Trophoblast cell (in vitro differentiated cells and primary cell): ENCODE measurements around the gene NCOA5.
A peak's percentile ranks its signal among the peaks of the same experiment; 100 is the strongest.

Experiments used
- DNase-seq, 2 donors: peaks; one replicate each; pipeline ENCODE4 v3.0.0-alpha.2; 2016
- H2AFZ ChIP-seq: 2 replicates; pipeline ENCODE4 v1.6.1; 2013; ENCODE audit warnings: low read length, moderate library complexity, mild to moderate bottlenecking; ENCODE audit not compliant: insufficient read depth, poor library complexity
- H2AK5ac ChIP-seq: 2 replicates; pipeline ENCODE4 v1.6.1; 2013; ENCODE audit warnings: mild to moderate bottlenecking, low read length
- H2BK120ac ChIP-seq: 2 replicates; pipeline ENCODE4 v1.6.1; 2013; ENCODE audit warnings: low read length, mild to moderate bottlenecking, moderate library complexity; ENCODE audit not compliant: insufficient read depth, poor library complexity
- H2BK12ac ChIP-seq: 2 replicates; pipeline ENCODE4 v1.6.1; 2013; ENCODE audit warnings: mild to moderate bottlenecking, low read length, moderate library complexity
- H2BK5ac ChIP-seq: 2 replicates; pipeline ENCODE4 v1.6.1; 2013; ENCODE audit warnings: low read length, low read depth, moderate library complexity, mild to moderate bottlenecking; ENCODE audit not compliant: poor library complexity
- H3K14ac ChIP-seq: 2 replicates; pipeline ENCODE4 v1.6.1; 2013; ENCODE audit warnings: mild to moderate bottlenecking, low read length
- H3K18ac ChIP-seq: 2 replicates; pipeline ENCODE4 v1.6.1; 2013; ENCODE audit warnings: mild to moderate bottlenecking, low read length
- H3K23ac ChIP-seq: 2 replicates; pipeline ENCODE4 v1.6.1; 2013; ENCODE audit warnings: low read length
- H3K27ac ChIP-seq: 2 replicates; pipeline ENCODE4 v1.5.1; 2013; ENCODE audit warnings: low read depth, mild to moderate bottlenecking, inconsistent platforms, low read length, moderate library complexity
- H3K27me3 ChIP-seq: 2 replicates; pipeline ENCODE4 v1.6.1; 2013; ENCODE audit warnings: inconsistent platforms, mild to moderate bottlenecking, low read length, moderate library complexity; ENCODE audit not compliant: insufficient read depth
- H3K36me3 ChIP-seq, 2 experiments: 1 replicate in 1 of 2; 2 replicates in 1 of 2; pipeline ENCODE4 v1.6.1; 2013; ENCODE audit warnings: low read length in 2 of 2, mild to moderate bottlenecking in 2 of 2, moderate library complexity in 1 of 2; ENCODE audit not compliant: insufficient read depth in 2 of 2, control insufficient read depth in 1 of 2
- H3K4ac ChIP-seq: 2 replicates; pipeline ENCODE4 v1.6.1; 2013; ENCODE audit warnings: low read depth, mild to moderate bottlenecking, low read length, moderate library complexity
- H3K4me1 ChIP-seq, 2 experiments: 1 replicate in 1 of 2; 2 replicates in 1 of 2; pipeline ENCODE4 v1.6.1; 2013; ENCODE audit warnings: low read length in 2 of 2, mild to moderate bottlenecking in 2 of 2, moderate library complexity in 1 of 2; ENCODE audit not compliant: insufficient read depth in 2 of 2, control insufficient read depth in 1 of 2
- H3K4me2 ChIP-seq: 2 replicates; pipeline ENCODE4 v1.6.1; 2013; ENCODE audit warnings: inconsistent platforms, mild to moderate bottlenecking, low read length, moderate library complexity
- H3K4me3 ChIP-seq: 2 replicates; pipeline ENCODE4 v1.5.1; 2013; ENCODE audit warnings: mild to moderate bottlenecking, low read depth, low read length, inconsistent platforms
- H3K79me1 ChIP-seq: one replicate; pipeline ENCODE4 v1.6.1; 2013; ENCODE audit warnings: low read length
- H3K79me2 ChIP-seq: 2 replicates; pipeline ENCODE4 v1.6.1; 2013; ENCODE audit warnings: low read length, mild to moderate bottlenecking; ENCODE audit not compliant: control insufficient read depth, insufficient read depth, poor library complexity
- H3K9ac ChIP-seq: 2 replicates; pipeline ENCODE4 v1.6.1; 2013; ENCODE audit warnings: mild to moderate bottlenecking, low read length
- H3K9me3 ChIP-seq: 2 replicates; pipeline ENCODE4 v1.6.1; 2013; ENCODE audit warnings: low read depth, mild to moderate bottlenecking, control low read depth, inconsistent platforms, low read length; ENCODE audit not compliant: insufficient read depth
- H4K12ac ChIP-seq: 2 replicates; pipeline ENCODE4 v1.6.1; 2013; ENCODE audit warnings: low read depth, mild to moderate bottlenecking, low read length, moderate library complexity
- H4K8ac ChIP-seq: 2 replicates; pipeline ENCODE4 v1.6.1; 2013; ENCODE audit warnings: low read depth, mild to moderate bottlenecking, low read length, moderate library complexity
- H4K91ac ChIP-seq: one replicate; pipeline ENCODE4 v1.6.1; 2013; ENCODE audit warnings: low read depth, mild to moderate bottlenecking, low read length, moderate library complexity
- WGBS: extraction: QIAGEN DNeasy Blood & Tissue Kit; methylation state at CpG from one replicate; pipeline ENCODE4 v1.1.7; 2013; ENCODE audit warnings: missing lambda C conversion rate; ENCODE audit not compliant: insufficient read length, insufficient coverage; ENCODE audit errors: extremely low coverage; 5-methylcytosine and 5-hydroxymethylcytosine counted together

The NCOA5 gene

GRCh38 chr20:46130534-46130933 lies 40.8 kb upstream of the NCOA5 start:
- no CpG with 5 or more reads among the region's 4 CpGs for WGBS
- Histone ChIP-seq H2BK12ac (no peak overlapping the region), H3K79me1 (no peaks in the 10 kb centered on the region), H4K8ac (no peak overlapping the region), H2BK120ac (no peak overlapping the region), H3K27me3 (no peaks in the 10 kb centered on the region), H3K4me3 (no peak overlapping the region), H4K12ac (no peak overlapping the region), H2AK5ac (no peak overlapping the region), H3K23ac (no peak overlapping the region), H3K9me3 (no peaks in the 10 kb centered on the region), H2BK5ac (no peak overlapping the region), H3K27ac (no peak overlapping the region), H3K36me3 (no peaks in the 10 kb centered on the region), H2AFZ (no peak overlapping the region), H3K4me1 (no peaks in the 10 kb centered on the region), H3K4me2 (no peak overlapping the region), H3K79me2 (no peaks in the 10 kb centered on the region), H3K9ac (no peak overlapping the region), H3K18ac (no peak overlapping the region), H3K4ac (no peak overlapping the region), H4K91ac (no peak overlapping the region), H3K14ac (no peak overlapping the region)
- DNase-seq: no peak

DNA sequence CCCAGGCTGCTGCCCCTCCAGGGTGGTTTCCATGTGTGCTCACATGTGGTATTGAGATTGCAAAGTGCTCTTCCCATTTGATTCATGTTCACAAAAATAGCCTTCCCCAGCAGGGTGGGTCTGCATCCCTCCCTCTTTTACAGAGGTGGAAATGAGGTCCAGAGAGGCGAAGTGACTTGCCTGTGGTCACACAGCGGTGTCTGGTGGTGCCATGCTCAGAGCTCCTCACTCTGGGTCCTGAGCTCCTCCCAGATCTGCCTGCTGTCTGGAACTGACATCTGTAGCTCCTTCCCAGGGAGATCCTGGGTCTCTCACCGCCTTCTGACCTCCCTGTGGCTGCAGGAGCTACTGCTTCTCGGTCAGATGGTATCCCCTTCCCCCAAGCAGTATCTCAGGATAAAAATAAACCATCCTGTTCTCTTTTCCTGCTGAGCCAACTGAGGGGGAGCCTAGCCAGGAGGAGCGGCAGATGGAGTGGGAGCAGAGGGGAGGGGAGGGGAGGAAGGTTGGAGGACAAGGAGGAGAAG lies 40.3 kb upstream of the NCOA5 start:
- H3K9ac ChIP-seq: no peak overlapping the region
- H3K14ac ChIP-seq: no peak overlapping the region
- no peaks in the 10 kb centered on the region for H3K79me2 ChIP-seq
- H3K36me3 ChIP-seq: no peaks in the 10 kb centered on the region
- H3K4me2 ChIP-seq: no peak overlapping the region
- no peak overlapping the region for H2BK12ac ChIP-seq
- H2AFZ ChIP-seq: no peak overlapping the region
- no peak overlapping the region for H3K27ac ChIP-seq
- H4K91ac ChIP-seq: no peak overlapping the region
- no peaks in the 10 kb centered on the region for H3K4me1 ChIP-seq
- no peak overlapping the region for H3K4me3 ChIP-seq
- no peak for DNase-seq
- no peak overlapping the region for H4K8ac ChIP-seq
- no peak overlapping the region for H3K23ac ChIP-seq
- no peak overlapping the region for H2BK5ac ChIP-seq
- H3K79me1 ChIP-seq: no peaks in the 10 kb centered on the region
- no peak overlapping the region for H4K12ac ChIP-seq
- H3K4ac ChIP-seq: no peak overlapping the region
- H3K18ac ChIP-seq: no peak overlapping the region
- H3K9me3 ChIP-seq: no peaks in the 10 kb centered on the region
- WGBS: no CpG with 5 or more reads among the region's 5 CpGs
- H2AK5ac ChIP-seq: no peak overlapping the region
- no peaks in the 10 kb centered on the region for H3K27me3 ChIP-seq
- no peak overlapping the region for H2BK120ac ChIP-seq

DNA sequence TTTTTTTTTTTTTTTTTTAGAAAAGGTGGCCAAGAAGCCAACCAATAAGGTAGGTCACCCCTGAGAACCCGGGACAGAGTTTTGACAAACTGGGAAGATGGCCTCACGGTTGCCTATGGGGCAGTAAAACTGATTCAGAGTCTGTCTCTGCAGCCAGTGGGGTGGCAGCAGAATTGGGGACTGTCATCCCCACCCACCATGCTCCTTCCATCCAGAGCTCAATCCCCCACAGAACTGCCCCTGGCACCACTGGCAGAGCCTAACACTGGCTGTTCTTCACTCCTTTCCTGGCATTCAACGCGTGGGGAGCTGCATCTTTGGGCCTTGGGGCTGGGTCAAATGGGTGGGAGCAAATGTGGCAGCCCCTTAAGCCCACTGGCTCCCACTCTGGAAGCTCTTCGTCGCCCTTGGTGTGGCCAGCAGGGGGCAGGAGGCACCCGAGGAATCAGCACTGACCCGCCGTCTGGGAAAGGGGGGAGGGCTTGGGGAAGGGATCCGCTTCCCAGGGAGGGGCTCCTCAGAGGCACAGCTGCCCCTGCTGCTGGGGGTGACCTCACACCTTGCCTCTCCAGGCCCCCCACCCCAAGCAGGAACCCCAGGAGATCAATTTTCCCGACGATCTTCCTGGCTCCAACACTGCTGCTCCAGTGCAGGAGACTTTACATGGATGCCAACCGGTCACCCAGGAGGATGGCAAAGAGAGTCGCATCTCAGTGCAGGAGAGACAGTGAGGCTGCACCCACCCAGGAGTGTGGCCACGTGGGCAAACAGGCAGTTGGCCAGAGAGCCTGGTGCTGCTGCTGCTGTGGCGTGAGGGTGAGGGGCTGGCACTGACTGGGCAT lies 38.8 kb upstream of the NCOA5 start:
- H4K12ac ChIP-seq: no peak overlapping the region
- H4K91ac ChIP-seq: no peak overlapping the region
- H3K36me3 ChIP-seq: no peaks in the 10 kb centered on the region
- H3K9me3 ChIP-seq: no peaks in the 10 kb centered on the region
- WGBS: no CpG with 5 or more reads among the region's 16 CpGs
- no peak overlapping the region for H2BK120ac ChIP-seq
- H3K27ac ChIP-seq: no peak overlapping the region
- no peaks in the 10 kb centered on the region for H3K79me2 ChIP-seq
- H3K18ac ChIP-seq: no peak overlapping the region
- H2BK5ac ChIP-seq: no peak overlapping the region
- no peak overlapping the region for H2AFZ ChIP-seq
- no peak overlapping the region for H3K9ac ChIP-seq
- H3K14ac ChIP-seq: no peak overlapping the region
- H3K27me3 ChIP-seq: no peaks in the 10 kb centered on the region
- DNase-seq: no peak
- no peak overlapping the region for H2AK5ac ChIP-seq
- H3K4me3 ChIP-seq: no peak overlapping the region
- H3K4ac ChIP-seq: no peak overlapping the region
- H3K4me2 ChIP-seq: no peak overlapping the region
- no peaks in the 10 kb centered on the region for H3K79me1 ChIP-seq
- no peak overlapping the region for H4K8ac ChIP-seq
- H3K23ac ChIP-seq: no peak overlapping the region
- no peak overlapping the region for H2BK12ac ChIP-seq
- no peaks in the 10 kb centered on the region for H3K4me1 ChIP-seq

DNA sequence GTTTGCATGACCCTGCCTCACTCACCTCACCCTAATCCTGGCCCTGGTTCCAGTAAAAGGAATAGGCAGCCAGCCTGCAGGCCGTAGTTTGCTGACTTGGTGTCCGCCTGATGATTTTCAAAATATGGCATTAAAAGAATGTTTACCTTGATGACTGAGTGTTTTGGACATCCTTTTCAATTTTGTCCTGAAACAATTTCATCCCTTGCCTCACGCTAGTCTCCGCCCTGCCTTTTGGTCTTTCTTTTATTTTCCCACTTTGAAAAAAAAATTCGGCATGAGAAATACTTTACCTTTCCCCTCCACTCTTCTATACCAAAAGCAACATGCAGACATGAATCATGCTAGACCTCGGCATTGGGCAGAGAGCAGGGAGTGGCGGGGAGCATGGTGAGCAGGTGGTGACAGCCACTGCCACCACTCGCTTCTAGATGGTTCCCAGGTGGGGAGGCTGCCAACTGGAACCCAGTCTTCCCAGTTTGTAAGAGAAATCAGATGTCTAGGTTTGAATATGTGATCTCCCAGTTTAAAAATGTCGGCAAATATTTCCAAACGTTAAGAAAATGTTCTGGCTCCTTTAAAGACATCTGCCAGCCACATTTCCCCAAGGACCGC lies 37.7 kb upstream of the NCOA5 start:
- Histone ChIP-seq H3K4me3 (no peak overlapping the region), H3K27ac (no peak overlapping the region), H3K14ac (no peak overlapping the region), H3K79me1 (peaks cover 4% of the 10 kb centered on the region), H3K4ac (no peak overlapping the region), H3K4me1 (peaks cover 6 to 7% of the 10 kb centered on the region in 2 experiments), H4K91ac (no peak overlapping the region), H3K27me3 (no peaks in the 10 kb centered on the region), H2AK5ac (no peak overlapping the region), H2AFZ (no peak overlapping the region), H3K9ac (no peak overlapping the region), H3K36me3 (no peaks in the 10 kb centered on the region), H3K79me2 (peaks cover 2% of the 10 kb centered on the region), H3K4me2 (no peak overlapping the region), H2BK12ac (no peak overlapping the region), H3K18ac (no peak overlapping the region), H2BK120ac (no peak overlapping the region), H4K12ac (no peak overlapping the region), H3K9me3 (no peaks in the 10 kb centered on the region), H2BK5ac (no peak overlapping the region), H3K23ac (no peak overlapping the region), H4K8ac (no peak overlapping the region)
- no CpG with 5 or more reads among the region's 11 CpGs for WGBS
- peak; percentile 60 to 78 for DNase-seq
